ENCODE data around the gene PWWP2B.

Gene PWWP2B

DNA sequence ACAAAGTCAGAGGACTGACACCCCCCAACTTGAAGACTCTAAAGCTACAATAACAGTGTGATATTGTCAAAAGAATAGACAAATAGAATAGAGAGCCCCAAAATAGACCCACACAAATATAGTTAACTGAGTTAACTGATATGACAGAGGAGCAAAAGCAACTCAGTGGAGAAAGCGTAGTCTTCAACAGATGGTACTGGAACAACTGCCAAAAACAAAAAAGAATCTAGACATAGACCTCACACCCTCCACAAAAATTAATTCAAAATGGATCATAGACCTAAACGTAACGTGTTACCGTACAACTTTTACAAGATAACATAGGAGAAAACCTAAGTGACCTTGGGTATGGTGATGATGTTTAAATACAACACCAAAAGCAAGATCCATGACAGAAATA, 28.6 kb upstream of the PWWP2B start:
- Mint-ChIP-seq H3K27me3 (peaks cover 10% of the 10 kb centered on the region), H3K9me3 (no peaks in the 10 kb centered on the region), H3K36me3 (ENCODE audit: insufficient read depth) (peaks cover 4% of the 10 kb centered on the region), H3K27ac (ENCODE audit: low read depth) (no peak overlapping the region), H3K4me3 (no peak overlapping the region), H3K4me1 (peaks cover 6% of the 10 kb centered on the region)
- ATAC-seq (replicated peaks; ENCODE audit: extremely low read depth, poor library complexity, severe bottlenecking) (no peak), DNase-seq (ENCODE audit: low spot score in 2 of 2) (no peak)

DNA sequence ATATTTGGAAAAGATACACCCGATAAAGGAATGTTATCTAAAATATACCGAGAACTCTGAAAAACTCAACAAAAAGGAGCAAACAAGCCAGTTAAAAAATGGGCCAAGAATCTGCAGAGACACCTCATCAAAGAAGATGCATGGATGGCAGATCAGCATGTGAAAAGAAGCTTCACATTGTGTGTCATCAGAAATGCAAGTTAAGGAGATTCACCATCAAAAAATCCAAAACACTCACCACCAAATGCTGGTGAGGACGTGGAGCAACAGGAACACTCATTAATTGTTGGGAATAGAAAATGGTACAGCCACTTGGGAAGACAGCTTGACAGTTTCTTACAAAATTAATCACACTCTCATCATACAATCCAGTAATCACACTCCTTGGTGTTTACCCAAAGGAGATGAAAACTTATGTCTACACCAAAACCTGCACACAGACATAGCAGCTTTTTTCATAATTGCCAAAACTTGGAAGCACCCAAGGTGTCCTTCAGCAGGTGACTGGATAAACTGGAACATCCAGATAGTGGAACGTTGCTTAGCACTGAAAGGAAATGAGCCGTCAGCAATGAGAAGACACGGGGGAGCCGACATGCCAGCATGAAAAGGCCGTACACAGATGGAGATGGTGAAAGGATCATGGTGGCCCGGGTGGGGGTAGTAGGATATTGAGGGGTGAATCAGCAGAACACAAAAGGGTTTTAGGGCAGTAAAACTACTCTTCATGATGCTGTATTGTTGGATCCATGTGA, 27.9 kb upstream of the PWWP2B start:
- Mint-ChIP-seq H3K27ac (ENCODE audit: low read depth) (no peak overlapping the region), H3K4me1 (peaks cover 6% of the 10 kb centered on the region), H3K9me3 (no peaks in the 10 kb centered on the region), H3K36me3 (ENCODE audit: insufficient read depth) (peaks cover 4% of the 10 kb centered on the region), H3K4me3 (no peak overlapping the region), H3K27me3 (peaks cover 10% of the 10 kb centered on the region)
- DNase-seq (ENCODE audit: low spot score in 2 of 2) (no peak), ATAC-seq (replicated peaks; ENCODE audit: extremely low read depth, poor library complexity, severe bottlenecking) (no peak)

DNA sequence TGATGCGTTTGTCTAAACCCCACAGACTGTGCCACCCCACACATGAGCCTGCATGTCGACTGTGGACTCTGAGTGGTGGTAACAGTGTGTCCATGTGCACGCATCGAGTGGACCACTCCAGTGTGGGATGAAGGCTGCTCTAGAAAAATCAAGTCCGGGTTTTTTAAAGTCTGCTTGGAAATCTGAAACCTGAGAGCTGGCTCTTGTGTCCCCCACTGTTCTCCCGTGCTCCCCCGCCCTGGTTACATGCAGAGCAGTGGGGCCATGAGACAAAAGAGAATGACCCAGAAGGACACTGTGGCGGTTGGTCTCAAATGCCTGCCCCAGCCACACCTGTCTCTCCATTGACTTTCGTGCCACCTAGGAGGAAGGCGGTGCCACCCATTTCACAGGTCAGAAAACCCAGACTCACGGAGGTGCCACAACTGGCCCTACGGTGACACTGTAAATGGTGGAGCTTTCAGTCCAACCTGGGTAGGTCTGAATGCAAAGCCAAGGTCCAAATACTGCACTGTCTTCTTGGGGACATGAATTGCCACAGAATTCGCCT, 27.3 kb upstream of the PWWP2B start:
- peaks cover 6% of the 10 kb centered on the region for H3K4me1 Mint-ChIP-seq
- H3K4me3 Mint-ChIP-seq: no peak overlapping the region
- DNase-seq (ENCODE audit: low spot score in 2 of 2): no peak
- H3K9me3 Mint-ChIP-seq: no peaks in the 10 kb centered on the region
- peaks cover 4% of the 10 kb centered on the region for H3K36me3 Mint-ChIP-seq (ENCODE audit: insufficient read depth)
- ATAC-seq (replicated peaks; ENCODE audit: extremely low read depth, poor library complexity, severe bottlenecking): no peak
- H3K27ac Mint-ChIP-seq (ENCODE audit: low read depth): no peak overlapping the region
- peaks cover 10% of the 10 kb centered on the region for H3K27me3 Mint-ChIP-seq

DNA sequence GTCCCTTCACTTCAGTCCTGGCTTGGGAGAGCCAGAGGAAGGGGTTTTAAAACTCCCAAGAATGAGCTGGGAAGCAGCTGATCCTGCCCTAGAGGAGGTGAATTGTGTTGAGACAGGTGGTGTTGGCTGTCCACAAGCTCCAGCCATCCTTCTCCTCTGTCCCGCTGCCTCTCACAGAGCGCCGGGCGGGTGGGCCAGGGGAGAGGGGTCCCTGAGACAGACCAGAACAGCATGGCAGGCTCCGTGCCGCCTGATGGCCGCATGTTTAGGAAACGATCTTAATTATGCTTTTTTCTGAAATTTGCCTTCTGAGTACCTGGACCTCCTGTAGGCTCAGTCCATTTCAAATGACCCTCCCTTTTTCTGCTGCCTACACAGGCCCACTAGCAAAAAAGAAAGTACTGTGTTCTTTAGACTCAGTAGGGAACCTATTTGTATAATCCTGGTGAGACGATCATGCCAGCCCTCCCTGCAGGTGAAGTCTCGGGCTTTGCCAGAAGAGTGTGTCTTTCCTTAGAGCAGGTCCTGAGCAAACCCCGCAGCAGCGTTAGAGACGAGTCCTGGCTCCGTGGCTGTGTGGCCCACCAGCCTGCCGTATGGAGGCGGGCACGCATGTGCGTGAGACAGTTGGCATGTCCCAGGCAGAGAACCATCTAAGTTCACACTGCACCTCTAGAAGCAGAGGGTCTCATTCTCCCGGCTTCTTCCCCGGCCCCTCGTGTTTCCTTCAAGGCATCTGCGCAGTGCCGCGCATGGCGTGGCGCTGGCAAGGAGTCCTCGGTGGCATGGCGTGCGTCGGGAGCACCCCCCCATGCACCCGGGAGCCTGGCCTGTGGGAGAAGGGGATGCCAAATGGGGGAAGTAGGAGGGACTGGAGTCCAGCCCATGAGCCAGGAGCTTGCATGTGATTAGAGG, 26.3 kb upstream of the PWWP2B start:
- H3K4me3 Mint-ChIP-seq: no peak overlapping the region
- DNase-seq (ENCODE audit: low spot score in 2 of 2) (no peak), ATAC-seq (replicated peaks; ENCODE audit: extremely low read depth, poor library complexity, severe bottlenecking) (no peak)
- no peak overlapping the region for H3K27ac Mint-ChIP-seq (ENCODE audit: low read depth)
- H3K4me1 Mint-ChIP-seq: peaks cover 6% of the 10 kb centered on the region
- H3K9me3 Mint-ChIP-seq: no peaks in the 10 kb centered on the region
- H3K36me3 Mint-ChIP-seq (ENCODE audit: insufficient read depth): peaks cover 4% of the 10 kb centered on the region
- H3K27me3 Mint-ChIP-seq: peaks cover 10% of the 10 kb centered on the region

DNA sequence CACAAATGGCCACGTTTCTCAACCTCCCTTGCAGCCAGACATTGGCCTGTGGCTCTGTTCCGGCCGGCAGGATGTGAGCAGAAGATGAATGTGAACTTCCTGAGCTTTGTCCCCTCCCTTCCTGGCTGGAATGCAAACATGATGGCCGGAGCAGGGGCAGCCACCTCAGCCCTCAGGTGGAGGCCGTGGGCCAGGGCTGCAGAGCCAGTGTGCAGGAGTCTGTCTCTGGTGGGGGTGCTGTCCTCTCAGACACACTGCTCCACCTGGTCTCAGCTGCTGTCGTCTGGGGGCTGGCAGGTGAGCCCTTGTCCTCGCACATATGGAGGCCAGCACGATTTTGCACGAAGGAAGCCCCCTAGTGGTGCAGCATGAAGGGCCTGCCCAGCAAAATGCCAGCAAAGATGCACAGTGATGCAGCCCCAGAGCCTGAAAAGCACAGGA, 25.3 kb upstream of the PWWP2B start:
- Mint-ChIP-seq H3K36me3 (ENCODE audit: insufficient read depth) (peaks cover 4% of the 10 kb centered on the region), H3K9me3 (no peaks in the 10 kb centered on the region), H3K27me3 (peaks cover 10% of the 10 kb centered on the region), H3K4me1 (peaks cover 6% of the 10 kb centered on the region), H3K4me3 (no peak overlapping the region), H3K27ac (ENCODE audit: low read depth) (peak overlapping the region; percentile 42)
- DNase-seq (ENCODE audit: low spot score in 2 of 2) (no peak), ATAC-seq (replicated peaks; ENCODE audit: extremely low read depth, poor library complexity, severe bottlenecking) (no peak)

DNA sequence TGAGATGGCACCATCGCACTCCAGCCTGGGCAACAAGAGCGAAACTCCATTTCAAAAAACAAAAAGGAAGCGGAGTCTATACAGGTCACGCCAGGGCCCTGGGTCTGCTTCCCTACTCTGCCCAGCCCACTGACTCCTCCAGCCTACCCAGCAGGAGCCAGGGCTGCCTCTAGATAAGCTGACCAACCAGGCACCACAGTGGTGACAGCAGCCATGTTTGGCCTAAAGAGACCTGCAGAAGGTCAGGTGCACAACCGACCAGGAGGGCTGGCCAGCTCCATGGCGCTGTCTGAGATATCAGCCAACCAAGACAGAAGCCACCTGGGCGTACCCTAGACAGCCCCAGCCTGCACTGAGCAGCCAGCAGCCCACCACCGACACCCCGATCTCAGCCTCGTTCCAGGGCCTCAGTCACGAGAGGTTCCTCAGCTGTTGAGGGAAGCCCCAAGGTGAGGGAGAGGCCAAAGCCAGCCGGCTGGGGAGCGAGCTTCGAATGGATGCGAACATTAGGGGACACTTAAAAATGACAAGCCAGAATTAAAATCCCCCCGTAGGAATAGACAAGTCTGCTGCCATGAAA, 24.4 kb upstream of the PWWP2B start:
- no peak for ATAC-seq (replicated peaks; ENCODE audit: extremely low read depth, poor library complexity, severe bottlenecking)
- H3K4me3 Mint-ChIP-seq: no peak overlapping the region
- no peak overlapping the region for H3K27ac Mint-ChIP-seq (ENCODE audit: low read depth)
- H3K27me3 Mint-ChIP-seq: peaks cover 10% of the 10 kb centered on the region
- DNase-seq (ENCODE audit: low spot score in 2 of 2): no peak
- peaks cover 4% of the 10 kb centered on the region for H3K36me3 Mint-ChIP-seq (ENCODE audit: insufficient read depth)
- H3K4me1 Mint-ChIP-seq: peaks cover 6% of the 10 kb centered on the region
- H3K9me3 Mint-ChIP-seq: no peaks in the 10 kb centered on the region

DNA sequence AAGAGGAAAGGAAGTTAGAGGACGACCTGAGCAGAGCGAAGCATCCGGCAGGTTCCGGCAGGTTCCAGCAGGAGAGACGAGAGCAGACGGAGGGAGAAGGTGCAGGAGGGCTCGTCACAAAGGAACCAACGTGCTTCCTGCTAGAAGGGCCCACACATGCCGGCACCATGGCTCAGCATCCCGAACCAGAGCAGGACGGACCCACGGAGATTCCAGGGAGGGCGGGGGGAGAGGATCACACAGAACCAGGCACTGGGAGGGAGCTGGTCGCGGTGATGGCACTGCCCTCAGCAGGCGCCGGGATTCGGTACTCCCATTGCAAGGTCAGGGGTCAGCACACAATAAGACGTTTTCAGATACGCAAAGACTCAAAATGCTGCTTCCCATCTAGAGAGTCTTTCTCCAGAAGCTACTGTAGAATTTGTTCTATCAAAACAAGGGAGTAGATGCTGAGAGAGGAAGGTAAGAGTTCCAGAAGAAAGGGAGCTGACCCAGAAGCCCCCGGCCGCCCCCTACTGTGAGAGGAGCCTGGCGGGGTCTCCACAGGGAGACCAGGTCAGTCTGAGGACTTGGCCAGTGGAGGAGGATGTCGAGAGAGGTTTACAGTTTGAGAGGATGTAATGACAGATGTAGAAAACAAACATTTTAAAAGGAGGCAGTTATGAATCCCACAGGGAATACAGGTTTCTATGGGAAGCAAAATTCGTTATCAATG, 23.6 kb upstream of the PWWP2B start:
- ATAC-seq (replicated peaks; ENCODE audit: extremely low read depth, poor library complexity, severe bottlenecking): no peak
- H3K27ac Mint-ChIP-seq (ENCODE audit: low read depth): no peak overlapping the region
- no peak overlapping the region for H3K4me3 Mint-ChIP-seq
- peaks cover 6% of the 10 kb centered on the region for H3K4me1 Mint-ChIP-seq
- peaks cover 10% of the 10 kb centered on the region for H3K27me3 Mint-ChIP-seq
- H3K36me3 Mint-ChIP-seq (ENCODE audit: insufficient read depth): peaks cover 3% of the 10 kb centered on the region
- DNase-seq (ENCODE audit: low spot score in 2 of 2): no peak
- no peaks in the 10 kb centered on the region for H3K9me3 Mint-ChIP-seq

DNA sequence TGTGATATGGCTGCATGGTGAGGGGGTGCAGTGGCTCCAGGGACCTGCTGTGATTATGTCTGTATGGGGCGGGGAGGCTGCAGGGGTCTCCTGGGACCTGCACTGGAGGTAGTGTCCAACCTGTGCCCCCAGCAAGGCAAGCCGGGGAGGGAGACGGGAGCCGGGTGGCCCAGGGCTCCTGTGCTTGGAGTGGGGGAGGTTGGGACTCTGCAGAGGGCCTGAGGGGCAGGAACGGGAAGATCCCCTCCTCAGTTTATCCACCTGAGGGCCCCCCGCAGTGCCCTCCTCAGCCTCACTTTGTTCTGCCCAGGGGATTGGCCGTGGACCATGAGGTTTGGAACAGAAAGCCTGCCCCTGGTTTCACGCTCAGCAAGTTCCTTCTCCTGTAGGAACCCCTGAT, 22.8 kb upstream of the PWWP2B start:
- no peak overlapping the region for H3K4me3 Mint-ChIP-seq
- DNase-seq (ENCODE audit: low spot score in 2 of 2) (no peak), ATAC-seq (replicated peaks; ENCODE audit: extremely low read depth, poor library complexity, severe bottlenecking) (no peak)
- peaks cover 6% of the 10 kb centered on the region for H3K4me1 Mint-ChIP-seq
- no peaks in the 10 kb centered on the region for H3K9me3 Mint-ChIP-seq
- H3K36me3 Mint-ChIP-seq (ENCODE audit: insufficient read depth): no peaks in the 10 kb centered on the region
- peaks cover 10% of the 10 kb centered on the region for H3K27me3 Mint-ChIP-seq
- no peak overlapping the region for H3K27ac Mint-ChIP-seq (ENCODE audit: low read depth)

DNA sequence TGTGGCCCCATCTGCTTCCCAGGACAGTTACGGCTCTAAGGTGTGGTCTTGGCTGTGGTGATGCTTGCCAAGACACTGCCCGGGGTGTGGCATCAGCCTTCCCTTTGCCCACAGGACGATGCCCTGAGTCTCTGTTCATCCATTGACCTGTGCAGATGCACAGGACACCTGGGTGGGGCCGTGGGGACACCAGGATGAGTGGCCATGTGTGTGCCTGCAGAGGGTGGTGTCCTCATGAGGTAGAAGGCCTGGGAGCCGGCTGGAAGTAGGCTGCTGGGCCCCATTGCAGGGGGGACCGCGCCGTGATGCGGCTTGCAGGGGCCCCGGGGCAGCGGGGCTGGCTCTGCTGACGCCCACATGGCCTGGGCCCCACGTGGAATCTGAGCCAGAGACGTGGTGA, 22.4 kb upstream of the PWWP2B start:
- H3K4me3 Mint-ChIP-seq: no peak overlapping the region
- no peak for ATAC-seq (replicated peaks; ENCODE audit: extremely low read depth, poor library complexity, severe bottlenecking)

DNA sequence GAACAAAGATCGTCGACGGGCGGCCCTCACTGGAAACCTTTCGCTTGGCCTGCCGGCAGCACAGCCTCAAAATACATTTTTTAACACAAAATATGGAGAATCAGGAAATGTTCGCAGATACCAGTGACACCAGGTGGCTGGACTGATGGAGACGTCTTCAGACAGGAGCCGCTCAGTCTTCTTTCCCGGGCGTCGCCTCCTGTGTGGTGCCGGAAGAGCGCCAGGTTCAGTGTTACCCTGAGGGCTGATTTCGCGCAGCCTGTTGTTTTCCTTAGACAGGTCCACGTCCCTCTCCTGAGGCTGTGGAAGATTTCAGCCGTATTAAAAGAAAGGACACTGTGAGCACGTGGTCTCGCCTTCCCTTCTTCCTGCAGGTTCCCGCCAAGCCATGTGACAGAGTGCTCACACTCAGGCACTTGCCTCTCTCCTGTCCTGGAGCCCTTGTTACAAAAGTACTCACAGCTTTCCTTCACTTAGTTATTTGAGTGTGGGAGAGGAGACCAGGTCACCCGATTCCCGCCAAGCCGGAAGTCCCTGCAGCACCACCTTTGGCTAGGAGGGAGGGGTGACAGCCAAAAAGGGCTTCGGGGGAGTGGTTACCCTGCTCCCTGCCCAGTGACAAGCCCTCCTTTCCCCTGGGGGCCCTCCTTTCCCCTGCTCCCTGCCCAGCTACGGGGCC, 21.7 kb upstream of the PWWP2B start:
- no peaks in the 10 kb centered on the region for H3K36me3 Mint-ChIP-seq (ENCODE audit: insufficient read depth)
- no peak overlapping the region for H3K4me3 Mint-ChIP-seq
- peaks cover 10% of the 10 kb centered on the region for H3K27me3 Mint-ChIP-seq
- ATAC-seq (replicated peaks; ENCODE audit: extremely low read depth, poor library complexity, severe bottlenecking): no peak
- H3K27ac Mint-ChIP-seq (ENCODE audit: low read depth): no peak overlapping the region
- peaks cover 6% of the 10 kb centered on the region for H3K4me1 Mint-ChIP-seq
- DNase-seq (ENCODE audit: low spot score in 2 of 2): no peak
- no peaks in the 10 kb centered on the region for H3K9me3 Mint-ChIP-seq

More for the DNA sequence above, 22.4 kb upstream of the PWWP2B start:
- H3K27ac Mint-ChIP-seq (ENCODE audit: low read depth): no peak overlapping the region
- DNase-seq (ENCODE audit: low spot score in 2 of 2): no peak
- no peaks in the 10 kb centered on the region for H3K9me3 Mint-ChIP-seq
- peaks cover 6% of the 10 kb centered on the region for H3K4me1 Mint-ChIP-seq
- no peaks in the 10 kb centered on the region for H3K36me3 Mint-ChIP-seq (ENCODE audit: insufficient read depth)
- peaks cover 10% of the 10 kb centered on the region for H3K27me3 Mint-ChIP-seq

DNA sequence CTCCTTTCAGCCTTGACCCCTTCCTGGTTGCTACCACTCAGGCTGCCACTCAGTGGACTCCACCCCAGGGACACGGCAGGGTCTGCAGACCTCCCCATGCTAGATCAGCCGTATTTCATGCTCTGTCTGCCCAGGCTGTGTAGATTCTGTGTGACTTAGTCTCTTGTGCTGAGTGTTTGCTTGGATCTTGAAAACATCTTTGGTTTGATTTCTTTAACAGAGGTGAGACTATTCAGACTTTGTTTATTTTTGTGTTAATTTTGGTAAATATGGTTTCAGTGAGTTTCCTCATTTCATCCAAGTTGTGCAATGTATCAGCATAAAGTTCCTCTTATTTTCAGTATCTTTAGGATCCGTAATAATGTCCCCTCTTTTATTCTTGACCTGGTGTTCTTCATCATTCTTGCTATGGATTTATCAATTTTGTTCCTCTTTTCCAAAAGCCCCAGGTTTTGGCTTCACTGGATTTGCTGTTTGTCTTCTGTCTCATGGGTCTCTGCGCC, 21.2 kb upstream of the PWWP2B start:
- peaks cover 6% of the 10 kb centered on the region for H3K4me1 Mint-ChIP-seq
- H3K27ac Mint-ChIP-seq (ENCODE audit: low read depth): no peak overlapping the region
- DNase-seq (ENCODE audit: low spot score in 2 of 2) (no peak), ATAC-seq (replicated peaks; ENCODE audit: extremely low read depth, poor library complexity, severe bottlenecking) (no peak)
- no peaks in the 10 kb centered on the region for H3K9me3 Mint-ChIP-seq
- no peak overlapping the region for H3K4me3 Mint-ChIP-seq
- H3K36me3 Mint-ChIP-seq (ENCODE audit: insufficient read depth): no peaks in the 10 kb centered on the region
- H3K27me3 Mint-ChIP-seq: peaks cover 10% of the 10 kb centered on the region

Measured in central memory CD8-positive, alpha-beta T cell (primary cell).